HFF-Myc (cell line): ENCODE measurements around the gene TMEM40.

ENCODE experiments used
- DNase-seq: peaks from one replicate; pipeline ENCODE4 v3.0.0-alpha.2; 2011; ENCODE audit warnings: low read depth; ENCODE audit errors: extremely low read depth
- H3K4me3 ChIP-seq: replicated peaks from 2 replicates; pipeline ENCODE4 v1.5.1; 2011; ENCODE audit warnings: low read depth, mild to moderate bottlenecking, control low read depth, low read length
- TF ChIP-seq, protein P1 (sequence below): IDR thresholded peaks from 2 replicates; pipeline ENCODE4 v1.5.1; 2012; ENCODE audit warnings: mild to moderate bottlenecking, low read depth, low read length, control low read depth; ENCODE audit errors: missing control alignments

TMEM40 gene

GRCh38 chr3:12700800-12701199, 58.3 kb downstream of the TMEM40 start:
- TF ChIP-seq, protein P1, sequence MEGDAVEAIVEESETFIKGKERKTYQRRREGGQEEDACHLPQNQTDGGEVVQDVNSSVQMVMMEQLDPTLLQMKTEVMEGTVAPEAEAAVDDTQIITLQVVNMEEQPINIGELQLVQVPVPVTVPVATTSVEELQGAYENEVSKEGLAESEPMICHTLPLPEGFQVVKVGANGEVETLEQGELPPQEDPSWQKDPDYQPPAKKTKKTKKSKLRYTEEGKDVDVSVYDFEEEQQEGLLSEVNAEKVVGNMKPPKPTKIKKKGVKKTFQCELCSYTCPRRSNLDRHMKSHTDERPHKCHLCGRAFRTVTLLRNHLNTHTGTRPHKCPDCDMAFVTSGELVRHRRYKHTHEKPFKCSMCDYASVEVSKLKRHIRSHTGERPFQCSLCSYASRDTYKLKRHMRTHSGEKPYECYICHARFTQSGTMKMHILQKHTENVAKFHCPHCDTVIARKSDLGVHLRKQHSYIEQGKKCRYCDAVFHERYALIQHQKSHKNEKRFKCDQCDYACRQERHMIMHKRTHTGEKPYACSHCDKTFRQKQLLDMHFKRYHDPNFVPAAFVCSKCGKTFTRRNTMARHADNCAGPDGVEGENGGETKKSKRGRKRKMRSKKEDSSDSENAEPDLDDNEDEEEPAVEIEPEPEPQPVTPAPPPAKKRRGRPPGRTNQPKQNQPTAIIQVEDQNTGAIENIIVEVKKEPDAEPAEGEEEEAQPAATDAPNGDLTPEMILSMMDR, result no peak
- no peak for DNase-seq
- no peak overlapping the region for H3K4me3 ChIP-seq

GRCh38 chr3:12695916-12696315, 63.1 kb downstream of the TMEM40 start:
- H3K4me3 ChIP-seq, result no peak overlapping the region
- TF ChIP-seq, protein P1, result no peak
- no peak for DNase-seq

DNA sequence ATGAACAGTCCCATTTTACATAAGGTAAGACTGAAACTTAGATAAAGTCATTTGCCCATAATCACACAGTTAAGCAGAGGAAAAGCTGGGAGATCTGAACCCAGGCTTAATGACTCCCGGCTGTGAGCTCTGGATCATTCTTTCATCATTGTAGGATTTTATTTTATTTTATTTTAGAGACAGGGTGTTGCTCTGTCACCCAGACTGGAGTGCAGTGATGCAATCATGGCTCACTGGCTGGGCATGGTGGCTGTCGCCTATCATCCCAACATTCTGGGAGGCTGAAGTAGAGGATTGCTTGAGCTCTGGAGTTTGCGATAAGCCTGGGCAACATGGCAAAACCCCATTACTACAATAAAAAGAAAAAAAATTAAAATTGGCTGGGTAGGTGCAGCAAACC, 63.9 kb downstream of the TMEM40 start:
- DNase-seq, result no peak
- TF ChIP-seq, protein P1, result no peak
- no peak overlapping the region for H3K4me3 ChIP-seq

GRCh38 chr3:12692444-12692843, 66.6 kb downstream of the TMEM40 start:
- DNase-seq, result no peak
- TF ChIP-seq, protein P1, result no peak
- no peak overlapping the region for H3K4me3 ChIP-seq

DNA sequence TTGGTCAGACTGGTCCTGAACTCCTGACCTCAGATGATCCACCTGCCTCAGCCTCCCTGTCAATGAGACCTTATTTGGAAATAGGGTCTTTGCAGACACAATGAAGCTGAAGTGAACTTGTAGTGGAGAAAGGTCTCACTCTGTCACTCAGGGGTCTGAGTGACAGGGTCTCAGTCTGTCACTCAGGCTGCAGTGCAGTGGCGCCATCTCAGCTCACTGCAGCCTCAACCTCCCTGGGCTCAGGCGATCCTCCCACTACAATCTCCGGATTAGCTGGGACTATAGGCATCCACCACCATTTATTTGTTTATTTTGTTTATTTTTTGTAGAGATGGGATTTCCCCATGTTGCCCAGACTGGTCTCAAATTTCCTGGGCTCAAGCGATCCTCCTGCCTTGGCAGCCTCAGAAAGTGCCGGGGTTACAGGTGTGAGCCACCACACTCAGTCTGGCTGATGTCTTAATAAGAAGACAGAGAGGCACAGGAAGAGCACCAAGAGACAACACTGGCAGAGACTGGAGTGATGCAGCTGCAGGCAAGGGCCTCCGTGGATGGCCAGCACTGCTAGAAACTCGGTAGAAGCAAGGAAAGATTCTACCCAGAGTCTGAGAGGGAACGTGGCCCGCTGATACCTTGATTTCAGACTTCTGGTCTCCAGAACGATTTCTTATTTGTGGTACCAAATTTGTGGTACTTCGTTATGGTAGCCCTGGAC, 68.9 kb downstream of the TMEM40 start:
- no peak for DNase-seq
- TF ChIP-seq, protein P1, result no peak
- H3K4me3 ChIP-seq, result no peak overlapping the region

- H3K4me3 ChIP-seq, result no peak overlapping the region
- TF ChIP-seq, protein P1, result no peak
- DNase-seq, result no peak
These were observed 71.1 kb downstream of the TMEM40 start for GRCh38 chr3:12687948-12688347.

DNA sequence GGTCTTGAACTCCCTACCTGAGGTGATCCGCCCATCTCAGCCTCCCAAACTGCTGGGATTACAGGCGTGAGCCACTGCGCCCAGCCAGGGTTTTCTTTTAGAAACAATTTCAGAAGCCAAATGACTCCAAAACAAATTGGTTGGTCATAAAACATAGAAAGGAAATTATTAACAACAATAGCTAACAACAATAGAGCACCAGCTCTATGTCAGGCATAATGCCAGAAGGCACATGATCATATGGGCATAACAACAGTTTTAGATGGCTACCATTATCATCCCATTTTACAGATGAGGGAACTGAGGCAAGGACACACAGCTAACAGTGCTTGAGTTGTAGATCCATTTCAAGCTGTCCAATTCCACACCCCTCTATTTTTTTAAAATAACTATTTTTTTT, 73.0 kb downstream of the TMEM40 start:
- no peak overlapping the region for H3K4me3 ChIP-seq
- DNase-seq, result no peak
- TF ChIP-seq, protein P1, result no peak
